Testis (tissue), 3 donors: ENCODE results near the gene ABHD16A. TPM values are rescaled to one million over a fixed set of nuclear protein-coding genes. Genes with fewer than 3 reads are reported as not detected.

Experiments
- DNase-seq: peaks from one replicate; pipeline ENCODE4 v3.0.0-alpha.2; 2019
- H3K27ac ChIP-seq, 2 donors: fragments of 200-600 bp; sonication (generic); one replicate each; pipeline ENCODE4 v1.5.1; 2019
- H3K27me3 ChIP-seq: fragments of 200-600 bp; sonication (generic); one replicate; pipeline ENCODE4 v1.5.1; 2019
- H3K36me3 ChIP-seq: fragments of 200-600 bp; sonication (generic); one replicate; pipeline ENCODE4 v1.5.1; 2017; ENCODE audit warnings: low read depth; ENCODE audit errors: missing control alignments
- H3K4me1 ChIP-seq: fragments of 200-600 bp; sonication (generic); one replicate; pipeline ENCODE4 v1.5.1; 2019
- H3K4me3 ChIP-seq, 2 donors: fragments of 200-600 bp; sonication (generic); one replicate each; pipeline ENCODE4 v1.5.1; 2017 to 2019
- H3K9me3 ChIP-seq: fragments of 200-600 bp; sonication (generic); one replicate; pipeline ENCODE4 v1.5.1; 2017
- POLR2A ChIP-seq: fragments of 450-650 bp; IDR thresholded peaks from one replicate; pipeline ENCODE4 v1.6.1; 2017; ENCODE audit warnings: antibody characterized with exemption, mild to moderate bottlenecking, moderate library complexity
- WGBS, 2 donors: methylation state at CpG; one replicate each; pipeline ENCODE4 v1.1.5; 2018; 5-methylcytosine and 5-hydroxymethylcytosine counted together
- intact Hi-C: fragments of 100-400 bp; cut with DNase I; formaldehyde crosslinking; loops from one replicate; pipeline ENCODE4 v1.15.1; 2023; ENCODE audit warnings: low total_unique reads
- polyA plus RNA-seq: library from polyadenylated mRNA; stranded (reverse); fragments of 350-450 nt; fragmentation: Illumina TruSeq; extraction: RNeasy Lipid Tissue Mini Kit (QIAGEN cat#74804); gene quantifications from one replicate; pipeline ENCODE4 v1.2.3, GENCODE V29; 2014; ENCODE audit warnings: low read depth, low replicate concordance; ENCODE audit not compliant: insufficient read depth
- total RNA-seq, 2 donors: library from RNA; depleted of rRNA; stranded (reverse); fragments of >200 nt; gene quantifications; one replicate each; pipeline ENCODE4 v1.2.3, GENCODE V29; 2016
- TF ChIP-seq, protein P1 (sequence below), 3 experiments: fragments of 450-650 bp in 2 of 3; fragments of 200-600 bp in 1 of 3; sonication (generic) in 1 of 3; IDR thresholded peaks; one replicate each; pipeline ENCODE4 v1.5.1; 2016 to 2019; ENCODE audit warnings: antibody characterized with exemption in 3 of 3, mild to moderate bottlenecking in 2 of 3, moderate library complexity in 1 of 3

ABHD16A gene
- total and polyA plus RNA-seq, 3 donors from 2014 or later, result 77.0 to 108 (median 85.9) TPM

DNA sequence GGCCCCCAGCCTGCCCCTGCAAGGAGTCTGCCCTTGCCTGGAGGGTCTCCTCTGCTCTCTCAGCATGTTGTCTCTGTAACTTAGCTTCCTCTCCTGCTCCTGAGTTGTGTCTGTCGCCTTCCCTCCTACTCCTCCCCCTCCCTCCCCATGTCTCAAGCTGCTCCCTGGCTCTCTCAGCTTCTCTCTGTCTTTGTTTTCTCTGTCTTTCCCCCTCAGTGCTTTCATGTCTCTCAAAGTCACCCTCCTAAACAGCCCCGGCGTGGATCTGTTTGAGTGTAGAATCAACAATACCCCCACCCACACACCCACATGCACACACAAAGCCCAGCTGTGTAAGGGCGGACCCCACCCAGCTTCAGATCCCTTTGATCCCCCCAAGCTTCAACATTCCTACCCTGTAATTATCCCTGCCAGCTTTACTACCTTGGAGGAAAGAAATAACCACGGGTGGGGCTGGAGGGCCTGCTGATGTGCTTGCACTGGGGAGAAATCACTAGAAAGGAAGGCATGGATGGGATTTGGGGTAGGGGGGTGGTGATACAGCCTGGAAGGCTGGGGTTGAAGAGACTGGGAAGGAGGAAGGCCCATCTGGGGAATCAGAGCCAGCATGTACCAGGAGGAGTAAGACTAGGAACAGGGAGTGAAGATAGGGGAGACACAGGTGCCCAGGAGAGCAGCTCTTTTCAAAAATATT lies 11.0 kb upstream of the ABHD16A start:
- no peak overlapping the region for H3K27ac ChIP-seq
- TF ChIP-seq POLR2A, result no peak
- TF ChIP-seq, protein P1, sequence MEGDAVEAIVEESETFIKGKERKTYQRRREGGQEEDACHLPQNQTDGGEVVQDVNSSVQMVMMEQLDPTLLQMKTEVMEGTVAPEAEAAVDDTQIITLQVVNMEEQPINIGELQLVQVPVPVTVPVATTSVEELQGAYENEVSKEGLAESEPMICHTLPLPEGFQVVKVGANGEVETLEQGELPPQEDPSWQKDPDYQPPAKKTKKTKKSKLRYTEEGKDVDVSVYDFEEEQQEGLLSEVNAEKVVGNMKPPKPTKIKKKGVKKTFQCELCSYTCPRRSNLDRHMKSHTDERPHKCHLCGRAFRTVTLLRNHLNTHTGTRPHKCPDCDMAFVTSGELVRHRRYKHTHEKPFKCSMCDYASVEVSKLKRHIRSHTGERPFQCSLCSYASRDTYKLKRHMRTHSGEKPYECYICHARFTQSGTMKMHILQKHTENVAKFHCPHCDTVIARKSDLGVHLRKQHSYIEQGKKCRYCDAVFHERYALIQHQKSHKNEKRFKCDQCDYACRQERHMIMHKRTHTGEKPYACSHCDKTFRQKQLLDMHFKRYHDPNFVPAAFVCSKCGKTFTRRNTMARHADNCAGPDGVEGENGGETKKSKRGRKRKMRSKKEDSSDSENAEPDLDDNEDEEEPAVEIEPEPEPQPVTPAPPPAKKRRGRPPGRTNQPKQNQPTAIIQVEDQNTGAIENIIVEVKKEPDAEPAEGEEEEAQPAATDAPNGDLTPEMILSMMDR (IDR thresholded peaks at IDR 0.05), result no peak
- intact Hi-C loops, result no loop called here
- 59 to 71% methylated on average over 5 of the region's 5 CpGs for WGBS, 2 donors
- H3K36me3 ChIP-seq, result no peaks in the 10 kb centered on the region
- no peak overlapping the region for H3K4me3 ChIP-seq
- no peak for DNase-seq
- H3K9me3 ChIP-seq, result no peaks in the 10 kb centered on the region
- H3K27me3 ChIP-seq, result no peaks in the 10 kb centered on the region
- peaks cover 3% of the 10 kb centered on the region for H3K4me1 ChIP-seq

DNA sequence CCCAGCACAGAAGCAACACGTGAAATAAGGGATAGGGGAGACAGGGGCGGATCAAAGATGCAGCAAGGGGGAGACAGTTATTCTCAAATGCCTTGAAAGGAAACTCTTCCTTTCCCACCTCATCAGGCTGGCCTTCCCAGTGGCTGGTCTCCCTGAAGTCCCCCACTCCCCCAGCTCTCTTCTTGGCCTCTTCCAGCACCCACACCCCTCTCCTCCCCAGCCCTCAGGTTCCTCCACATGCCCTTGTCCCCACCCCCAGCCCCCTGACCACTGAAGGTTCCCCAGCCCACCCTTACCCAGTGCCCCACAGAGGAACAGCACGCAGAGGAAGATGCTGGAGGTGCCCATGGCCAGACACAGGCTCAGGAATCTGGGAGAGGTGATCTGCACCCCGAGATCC lies 10.3 kb upstream of the ABHD16A start:
- no peak for TF ChIP-seq POLR2A
- TF ChIP-seq, protein P1 (IDR thresholded peaks at IDR 0.05), result no peak
- Histone ChIP-seq H3K4me3 (no peak overlapping the region), H3K36me3 (no peaks in the 10 kb centered on the region), H3K27me3 (no peaks in the 10 kb centered on the region), H3K9me3 (no peaks in the 10 kb centered on the region), H3K27ac (no peak overlapping the region), H3K4me1 (peaks cover 3% of the 10 kb centered on the region)
- intact Hi-C loops, result no loop called here
- WGBS, 2 donors, result 69 to 82% methylated on average over 4 of the region's 4 CpGs
- DNase-seq, result no peak

DNA sequence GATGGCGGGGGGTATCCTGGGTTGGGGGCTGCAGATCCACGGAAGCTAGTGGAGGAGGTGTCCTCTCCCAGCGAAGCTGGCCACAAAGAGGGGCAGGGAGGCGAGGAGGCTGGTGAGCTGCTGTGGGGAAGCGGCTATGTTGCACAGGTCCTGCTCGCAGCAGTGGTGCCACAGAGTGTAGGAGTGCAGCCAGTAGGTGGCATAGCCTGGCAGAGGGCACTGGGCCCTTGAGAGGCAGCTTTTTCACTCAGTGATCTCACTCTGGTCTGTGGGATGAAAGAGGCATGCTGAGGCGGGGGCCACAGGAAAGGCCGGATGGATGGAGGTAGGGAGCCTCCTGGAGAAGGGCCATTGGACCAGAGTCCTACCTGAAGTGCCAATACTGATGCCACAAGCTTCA lies 9.2 kb upstream of the ABHD16A start:
- H3K36me3 ChIP-seq, result no peaks in the 10 kb centered on the region
- no peaks in the 10 kb centered on the region for H3K9me3 ChIP-seq
- intact Hi-C loops, result no loop called here
- 92 to 97% methylated on average over 8 of the region's 8 CpGs for WGBS, 2 donors
- TF ChIP-seq, protein P1 (IDR thresholded peaks at IDR 0.05), result no peak
- TF ChIP-seq POLR2A, result no peak
- H3K4me3 ChIP-seq, result no peak overlapping the region
- no peak overlapping the region for H3K27ac ChIP-seq
- no peaks in the 10 kb centered on the region for H3K27me3 ChIP-seq
- H3K4me1 ChIP-seq, result peaks cover 3% of the 10 kb centered on the region
- no peak for DNase-seq

DNA sequence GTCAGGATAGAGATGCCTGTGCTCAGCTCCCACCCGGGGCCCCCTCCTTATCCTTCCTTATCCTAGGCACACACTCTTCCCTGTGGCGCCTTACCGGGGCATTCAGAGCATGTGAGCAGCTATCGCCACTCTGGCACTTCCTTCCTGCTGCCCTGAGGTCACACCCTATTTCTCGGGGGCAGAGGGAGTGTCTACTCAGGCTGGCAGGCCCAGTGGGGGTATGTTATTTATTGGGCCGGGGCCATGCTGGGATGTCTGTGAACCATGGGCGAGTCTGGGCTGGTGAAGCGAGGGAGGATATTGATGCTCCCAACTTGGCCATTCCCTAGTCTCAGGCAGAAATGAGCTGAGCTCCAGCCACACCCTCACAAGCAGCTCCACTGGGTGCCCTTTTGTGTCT lies 8.1 kb upstream of the ABHD16A start:
- 62 to 64% methylated on average over 8 of the region's 8 CpGs for WGBS, 2 donors

More for the DNA sequence above, 8.1 kb upstream of the ABHD16A start:
- peaks cover 3% of the 10 kb centered on the region for H3K4me1 ChIP-seq
- no peak for DNase-seq
- no peak overlapping the region for H3K4me3 ChIP-seq
- H3K36me3 ChIP-seq, result no peaks in the 10 kb centered on the region
- no peaks in the 10 kb centered on the region for H3K9me3 ChIP-seq
- TF ChIP-seq POLR2A, result no peak
- TF ChIP-seq, protein P1 (IDR thresholded peaks at IDR 0.05), result no peak
- H3K27ac ChIP-seq, result no peak overlapping the region
- intact Hi-C loops, result no loop called here
- no peaks in the 10 kb centered on the region for H3K27me3 ChIP-seq
